A549 (cell line): ENCODE data around the gene CELF5. TPM values are rescaled to one million over a fixed set of nuclear protein-coding genes. Genes with fewer than 3 reads are reported as not detected.

ENCODE experiments used
- ATAC-seq, 2 experiments: fragments of 200-7000 bp in 1 of 2; fragments of >200 bp in 1 of 2; cut with Nextera tagmentation in 1 of 2; cut with Tn5 transposase in 1 of 2; 3 replicates each; pipeline versions ENCODE4 v1.8.0 to v1.9.1; 2018 to 2020; ENCODE audit warnings: mild to moderate bottlenecking in 1 of 2, moderate library complexity in 1 of 2
- CTCF ChIA-PET: fragments of 300-600 bp; sonication (Branson Sonifier 250); formaldehyde crosslinking; extraction: SDS; loops from one replicate; lab custom pipeline; 2021; ENCODE audit warnings: antibody characterized with exemption, inconsistent platforms; lab: Yijun Ruan, JAX
- POLR2A ChIA-PET: fragments of 350-600 bp; formaldehyde crosslinking; extraction: SDS; loops from one replicate; lab custom pipeline; 2021; ENCODE audit warnings: antibody characterized with exemption, inconsistent platforms; lab: Yijun Ruan, JAX
- DNase-seq, 2 experiments: peaks; one replicate each; pipeline versions ENCODE4 v3.0.0 to v3.0.0-alpha.2; 2011 to 2016; ENCODE audit warnings: low read depth in 1 of 2, low spot score in 1 of 2
- FAIRE-seq: peaks from 2 replicates; lab custom pipeline; 2011; peaks lifted over from hg19 to GRCh38; lab: Jason Lieb, UNC
- H3K27ac ChIP-seq, 2 experiments: fragments of >200 bp; sonication (Bioruptor Twin); formaldehyde crosslinking; 3 replicates each; pipeline ENCODE4 v1.5.1; 2016 to 2017
- H3K4me1 ChIP-seq: fragments of >200 bp; sonication (Bioruptor Twin); formaldehyde crosslinking; 3 replicates; pipeline ENCODE4 v1.6.1; 2016
- H3K4me2 ChIP-seq: fragments of >200 bp; sonication (Bioruptor Twin); formaldehyde crosslinking; 3 replicates; pipeline ENCODE4 v1.6.1; 2016
- H3K4me3 ChIP-seq: fragments of >200 bp; sonication (Bioruptor Twin); formaldehyde crosslinking; 3 replicates; pipeline ENCODE4 v1.5.1; 2016
- H3K9me3 ChIP-seq: fragments of >200 bp; sonication (Bioruptor Twin); formaldehyde crosslinking; 3 replicates; pipeline ENCODE4 v1.6.1; 2016
- BCL3 ChIP-seq: fragments of >200 bp; sonication (Bioruptor Twin); formaldehyde crosslinking; IDR thresholded peaks from 3 replicates; pipeline ENCODE4 v1.6.1; 2016
- CBX2 ChIP-seq: fragments of 200-600 bp; sonication (generic); IDR thresholded peaks from 2 replicates; pipeline ENCODE4 v1.6.1; 2016; ENCODE audit warnings: low read depth, mild to moderate bottlenecking, borderline replicate concordance
- CHD4 ChIP-seq: fragments of 200-600 bp; sonication (generic); IDR thresholded peaks from 2 replicates; pipeline ENCODE4 v1.6.1; 2016; ENCODE audit warnings: antibody characterized with exemption, mild to moderate bottlenecking, borderline replicate concordance
- FOSB ChIP-seq: fragments of 250-450 bp; sonication (Bioruptor Pico); IDR thresholded peaks from 2 replicates; pipeline ENCODE4 v1.5.0; 2020; ENCODE audit warnings: mild to moderate bottlenecking, moderate library complexity
- FOXS1 ChIP-seq: fragments of 250-450 bp; sonication (Bioruptor Pico); IDR thresholded peaks from 2 replicates; pipeline ENCODE4 v1.5.0; 2020; ENCODE audit warnings: mild to moderate bottlenecking, moderate library complexity
- HEYL ChIP-seq: fragments of 250-450 bp; sonication (Bioruptor Pico); IDR thresholded peaks from 2 replicates; pipeline ENCODE4 v1.8.0; 2021; ENCODE audit warnings: mild to moderate bottlenecking, moderate library complexity
- HOXA7 ChIP-seq: fragments of 250-450 bp; sonication (Bioruptor Pico); IDR thresholded peaks from 2 replicates; pipeline ENCODE4 v1.5.0; 2020; ENCODE audit warnings: mild to moderate bottlenecking, moderate library complexity
- HOXB13 ChIP-seq: fragments of 250-450 bp; sonication (Bioruptor Pico); IDR thresholded peaks from 2 replicates; pipeline ENCODE4 v1.5.0; 2020; ENCODE audit warnings: low read depth, mild to moderate bottlenecking, moderate library complexity
- HOXB5 ChIP-seq: fragments of 250-450 bp; sonication (Bioruptor Pico); IDR thresholded peaks from 2 replicates; pipeline ENCODE4 v1.5.0; 2020; ENCODE audit warnings: mild to moderate bottlenecking, moderate library complexity
- JUNB ChIP-seq: fragments of >200 bp; sonication (Bioruptor Twin); formaldehyde crosslinking; IDR thresholded peaks from 2 replicates; pipeline ENCODE4 v1.6.1; 2016
- KDM5A ChIP-seq: fragments of 200-600 bp; sonication (generic); IDR thresholded peaks from 2 replicates; pipeline ENCODE4 v1.6.1; 2016; ENCODE audit warnings: antibody characterized with exemption, mild to moderate bottlenecking
- MAFK ChIP-seq: fragments of 450-650 bp; IDR thresholded peaks from 2 replicates; pipeline ENCODE4 v1.6.1; 2014; ENCODE audit not compliant: partially characterized antibody
- MAX ChIP-seq: IDR thresholded peaks from 2 replicates; pipeline ENCODE4 v1.6.1; 2012
- NFE2L2 ChIP-seq: fragments of 150-350 bp; conservative IDR thresholded peaks from 2 replicates; pipeline ENCODE4 v1.6.1; 2014; ENCODE audit warnings: low read length
- NR3C1 ChIP-seq: fragments of >200 bp; sonication (Bioruptor Twin); formaldehyde crosslinking; IDR thresholded peaks from 3 replicates; pipeline ENCODE4 v1.6.1; 2017
- RAD21 ChIP-seq, 2 experiments: fragments of >200 bp in 1 of 2; sonication (Bioruptor Twin) in 1 of 2; formaldehyde crosslinking in 1 of 2; IDR thresholded peaks in 1 of 2; conservative IDR thresholded peaks in 1 of 2; 2 replicates in 1 of 2; 3 replicates in 1 of 2; pipeline ENCODE4 v1.6.1; 2012 to 2018; ENCODE audit warnings: inconsistent platforms in 1 of 2
- RARB ChIP-seq: fragments of 250-450 bp; sonication (Bioruptor Pico); IDR thresholded peaks from 2 replicates; pipeline ENCODE4 v1.8.0; 2021; ENCODE audit warnings: mild to moderate bottlenecking, moderate library complexity
- RCOR1 ChIP-seq: fragments of 150-350 bp; IDR thresholded peaks from 2 replicates; pipeline ENCODE4 v1.6.1; 2014; ENCODE audit warnings: antibody characterized with exemption, low read length, low read depth
- RFX5 ChIP-seq: fragments of 450-650 bp; IDR thresholded peaks from 2 replicates; pipeline ENCODE4 v1.7.1; 2014; ENCODE audit warnings: antibody characterized with exemption, mild to moderate bottlenecking, moderate library complexity
- RNF2 ChIP-seq: fragments of 200-600 bp; sonication (generic); IDR thresholded peaks from 2 replicates; pipeline ENCODE4 v1.6.1; 2016; ENCODE audit warnings: low read depth, mild to moderate bottlenecking, antibody characterized with exemption, moderate library complexity, borderline replicate concordance
- SMC3 ChIP-seq: fragments of >200 bp; sonication (Bioruptor Twin); formaldehyde crosslinking; IDR thresholded peaks from 3 replicates; pipeline ENCODE4 v1.6.1; 2018; ENCODE audit warnings: inconsistent platforms
- ZC3H11A ChIP-seq: fragments of 450-650 bp; IDR thresholded peaks from 2 replicates; pipeline ENCODE4 v1.6.1; 2014; ENCODE audit warnings: antibody characterized with exemption, mild to moderate bottlenecking
- ZFP36 ChIP-seq: fragments of 450-650 bp; IDR thresholded peaks from 2 replicates; pipeline ENCODE4 v1.6.1; 2014; ENCODE audit warnings: borderline replicate concordance; ENCODE audit not compliant: partially characterized antibody
- ZNF302 ChIP-seq: fragments of 250-450 bp; sonication (Bioruptor Pico); IDR thresholded peaks from 2 replicates; pipeline ENCODE4 v1.9.0; 2021; ENCODE audit warnings: inconsistent platforms, mild to moderate bottlenecking, moderate library complexity
- ZSCAN20 ChIP-seq: fragments of 250-450 bp; sonication (Bioruptor Pico); IDR thresholded peaks from 2 replicates; pipeline ENCODE4 v1.8.0; 2022; ENCODE audit warnings: mild to moderate bottlenecking, moderate library complexity
- WGBS: methylation state at CpG from one replicate; pipeline ENCODE4 v1.1.6; 2017; ENCODE audit errors: missing lambda C conversion rate; 5-methylcytosine and 5-hydroxymethylcytosine counted together
- polyA plus RNA-seq, 4 experiments: library from polyadenylated mRNA; depleted of rRNA in 3 of 4; stranded (reverse); fragments of >200 nt; fragmentation: RNase III in 1 of 4; extraction: RNeasy Plus Mini Kit Qiagen cat#74134 plus additional on column Dnase treatment in 1 of 4; gene quantifications; 2 replicates in 3 of 4; 3 replicates in 1 of 4; pipeline ENCODE4 v1.2.3, GENCODE V29; 2011 to 2017
- TF ChIP-seq, protein P1 (sequence below): fragments of 150-350 bp; IDR thresholded peaks from 2 replicates; pipeline ENCODE4 v1.6.1; 2014; ENCODE audit warnings: low read depth, mild to moderate bottlenecking, low read length
- TF ChIP-seq, protein P2 (sequence below): fragments of 250-450 bp; sonication (Bioruptor Pico); IDR thresholded peaks from 2 replicates; pipeline ENCODE4 v1.5.0; 2021; ENCODE audit warnings: mild to moderate bottlenecking, moderate library complexity, borderline replicate concordance
- TF ChIP-seq, protein P3 (sequence below): fragments of 250-450 bp; sonication (Bioruptor Pico); IDR thresholded peaks from 2 replicates; pipeline ENCODE4 v1.5.0; 2020; ENCODE audit warnings: low read depth, mild to moderate bottlenecking, moderate library complexity

CELF5 gene
- polyA plus RNA-seq, 2 of the 4 experiments (the other 2 are of a cell fraction): 0.31 to 0.61 TPM

- H3K4me3 ChIP-seq: no peak overlapping the region
- POLR2A ChIA-PET: no interaction called here
- TF ChIP-seq NR3C1 (no peak), MAFK (no peak), FOSB (CRISPR knock-in tag) (no peak)
- TF ChIP-seq, protein P1, sequence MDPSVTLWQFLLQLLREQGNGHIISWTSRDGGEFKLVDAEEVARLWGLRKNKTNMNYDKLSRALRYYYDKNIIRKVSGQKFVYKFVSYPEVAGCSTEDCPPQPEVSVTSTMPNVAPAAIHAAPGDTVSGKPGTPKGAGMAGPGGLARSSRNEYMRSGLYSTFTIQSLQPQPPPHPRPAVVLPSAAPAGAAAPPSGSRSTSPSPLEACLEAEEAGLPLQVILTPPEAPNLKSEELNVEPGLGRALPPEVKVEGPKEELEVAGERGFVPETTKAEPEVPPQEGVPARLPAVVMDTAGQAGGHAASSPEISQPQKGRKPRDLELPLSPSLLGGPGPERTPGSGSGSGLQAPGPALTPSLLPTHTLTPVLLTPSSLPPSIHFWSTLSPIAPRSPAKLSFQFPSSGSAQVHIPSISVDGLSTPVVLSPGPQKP: no peak
- TF ChIP-seq, all 56 proteins: peak for 0
- WGBS: 94% methylated on average over 22 of the region's 39 CpGs
- ATAC-seq (no peak), DNase-seq (no peak), FAIRE-seq (no peak)
- no peak overlapping the region for H3K4me2 ChIP-seq
- H3K9me3 ChIP-seq: no peaks in the 10 kb centered on the region
- no peak overlapping the region for H3K27ac ChIP-seq
- CTCF ChIA-PET: interaction anchor here (0.7 to 0.9 kb wide), 3 partner anchors 23 to 283 kb away, joined by 3 read pairs; no protein-coding TSS in a partner anchor
- no peaks in the 10 kb centered on the region for H3K4me1 ChIP-seq
These were observed 23.3 kb upstream of the CELF5 start for GRCh38 chr19:3201072-3201700.

- CTCF ChIA-PET: interaction anchor here (0.7 to 1.2 kb wide), 4 partner anchors 22 to 283 kb away, joined by 3 to 4 read pairs (median 3); no protein-coding TSS in a partner anchor
- 92% methylated on average over 4 of the region's 14 CpGs for WGBS
These were observed 22.6 kb upstream of the CELF5 start for GRCh38 chr19:3201911-3202310.

DNA sequence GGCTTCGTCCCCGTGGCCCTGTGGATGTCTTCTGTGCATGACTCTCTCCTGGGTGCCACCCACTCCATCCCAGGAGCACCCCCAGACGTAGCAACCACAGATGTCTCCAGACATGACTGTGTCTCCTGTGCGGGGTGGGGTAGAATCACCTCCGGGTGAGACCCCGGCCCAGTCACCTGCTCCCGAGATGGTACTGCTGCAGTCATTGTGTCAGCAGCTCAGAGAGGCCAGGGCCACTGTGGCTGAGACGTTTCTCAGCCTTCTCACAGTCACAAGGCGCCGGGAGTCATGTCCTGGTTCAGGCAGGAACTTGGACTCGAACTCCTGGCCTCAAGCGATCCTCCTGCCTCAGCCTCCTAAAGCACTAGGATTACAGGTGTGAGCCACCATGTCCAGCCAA, 22.1 kb upstream of the CELF5 start:
- WGBS: 79% methylated on average over 10 of the region's 12 CpGs
- Histone ChIP-seq H3K9me3 (no peaks in the 10 kb centered on the region), H3K4me3 (no peak overlapping the region), H3K4me1 (no peaks in the 10 kb centered on the region), H3K27ac (no peak overlapping the region), H3K4me2 (no peak overlapping the region)
- no peak for FAIRE-seq
- ATAC-seq: no peak
- ChIA-PET CTCF (interaction anchor here (0.6 to 1.2 kb wide), 4 partner anchors 22 to 453 kb away, joined by 3 to 4 read pairs (median 4); partner anchors contain the start of gene CELF5), POLR2A (no interaction called here)
- no peak for DNase-seq
- TF ChIP-seq RAD21 (conservative IDR thresholded peaks at IDR 0.05 in 1 of 2, IDR thresholded peaks at IDR 0.05 in 1 of 2) (no peak), ZC3H11A (no peak), KDM5A (no peak), ZSCAN20 (CRISPR knock-in tag) (no peak), HEYL (CRISPR knock-in tag) (no peak), NFE2L2 (no peak), MAX (no peak), SMC3 (no peak), ZNF302 (CRISPR knock-in tag) (no peak), BCL3 (no peak), RARB (CRISPR knock-in tag) (no peak), CHD4 (no peak), HOXB5 (CRISPR knock-in tag) (no peak), RFX5 (no peak), HOXB13 (CRISPR knock-in tag) (no peak)
- TF ChIP-seq, protein P2, sequence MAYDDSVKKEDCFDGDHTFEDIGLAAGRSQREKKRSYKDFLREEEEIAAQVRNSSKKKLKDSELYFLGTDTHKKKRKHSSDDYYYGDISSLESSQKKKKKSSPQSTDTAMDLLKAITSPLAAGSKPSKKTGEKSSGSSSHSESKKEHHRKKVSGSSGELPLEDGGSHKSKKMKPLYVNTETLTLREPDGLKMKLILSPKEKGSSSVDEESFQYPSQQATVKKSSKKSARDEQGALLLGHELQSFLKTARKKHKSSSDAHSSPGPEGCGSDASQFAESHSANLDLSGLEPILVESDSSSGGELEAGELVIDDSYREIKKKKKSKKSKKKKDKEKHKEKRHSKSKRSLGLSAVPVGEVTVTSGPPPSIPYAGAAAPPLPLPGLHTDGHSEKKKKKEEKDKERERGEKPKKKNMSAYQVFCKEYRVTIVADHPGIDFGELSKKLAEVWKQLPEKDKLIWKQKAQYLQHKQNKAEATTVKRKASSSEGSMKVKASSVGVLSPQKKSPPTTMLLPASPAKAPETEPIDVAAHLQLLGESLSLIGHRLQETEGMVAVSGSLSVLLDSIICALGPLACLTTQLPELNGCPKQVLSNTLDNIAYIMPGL: no peak

More at GRCh38 chr19:3201911-3202310, 22.6 kb upstream of the CELF5 start:
- Histone ChIP-seq H3K4me2 (no peak overlapping the region), H3K9me3 (no peaks in the 10 kb centered on the region), H3K4me3 (no peak overlapping the region), H3K4me1 (no peaks in the 10 kb centered on the region), H3K27ac (no peak overlapping the region)
- TF ChIP-seq ZSCAN20 (CRISPR knock-in tag) (no peak), JUNB (no peak), CBX2 (no peak), BCL3 (no peak), RNF2 (no peak), RCOR1 (no peak), ZFP36 (no peak), FOXS1 (CRISPR knock-in tag) (no peak), HOXA7 (CRISPR knock-in tag) (no peak)
- TF ChIP-seq, protein P3, sequence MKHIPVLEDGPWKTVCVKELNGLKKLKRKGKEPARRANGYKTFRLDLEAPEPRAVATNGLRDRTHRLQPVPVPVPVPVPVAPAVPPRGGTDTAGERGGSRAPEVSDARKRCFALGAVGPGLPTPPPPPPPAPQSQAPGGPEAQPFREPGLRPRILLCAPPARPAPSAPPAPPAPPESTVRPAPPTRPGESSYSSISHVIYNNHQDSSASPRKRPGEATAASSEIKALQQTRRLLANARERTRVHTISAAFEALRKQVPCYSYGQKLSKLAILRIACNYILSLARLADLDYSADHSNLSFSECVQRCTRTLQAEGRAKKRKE: no peak
- DNase-seq: no peak
- ATAC-seq: no peak
- POLR2A ChIA-PET: no interaction called here
- no peak for FAIRE-seq
